Neutrophil (primary cell): ENCODE results near the gene SSH2.

Experiments
- H3K27ac ChIP-seq: fragments of 200-600 bp; sonication (generic); 2 replicates; pipeline ENCODE4 v1.5.1; 2016; ENCODE audit warnings: mild to moderate bottlenecking, moderate library complexity
- H3K27me3 ChIP-seq: fragments of 200-600 bp; sonication (generic); 2 replicates; pipeline ENCODE4 v1.6.0; 2016; ENCODE audit warnings: mild to moderate bottlenecking
- H3K36me3 ChIP-seq: fragments of 200-600 bp; sonication (generic); 2 replicates; pipeline ENCODE4 v1.5.1; 2017
- H3K4me1 ChIP-seq, 2 experiments: fragments of 200-600 bp in 1 of 2; sonication (generic) in 1 of 2; 1 replicate in 1 of 2; 2 replicates in 1 of 2; pipeline versions ENCODE4 v1.5.1 to v1.6.1; 2013 to 2016; ENCODE audit warnings: low read depth in 1 of 2, low read length in 1 of 2, mild to moderate bottlenecking in 1 of 2, moderate library complexity in 1 of 2; ENCODE audit not compliant: control insufficient read depth in 1 of 2, insufficient read depth in 1 of 2
- H3K4me3 ChIP-seq, 2 experiments: fragments of 200-600 bp in 1 of 2; sonication (generic) in 1 of 2; 1 replicate in 1 of 2; 2 replicates in 1 of 2; pipeline ENCODE4 v1.5.1; 2013 to 2016; ENCODE audit warnings: low read depth in 1 of 2, low read length in 1 of 2, mild to moderate bottlenecking in 1 of 2, moderate library complexity in 1 of 2
- H3K9me3 ChIP-seq: fragments of 200-600 bp; sonication (generic); 2 replicates; pipeline ENCODE4 v1.5.1; 2016
- TF ChIP-seq, protein P1 (sequence below): fragments of 200-600 bp; sonication (generic); IDR thresholded peaks from 2 replicates; pipeline ENCODE4 v1.5.1; 2016; ENCODE audit warnings: antibody characterized with exemption

Gene SSH2

DNA sequence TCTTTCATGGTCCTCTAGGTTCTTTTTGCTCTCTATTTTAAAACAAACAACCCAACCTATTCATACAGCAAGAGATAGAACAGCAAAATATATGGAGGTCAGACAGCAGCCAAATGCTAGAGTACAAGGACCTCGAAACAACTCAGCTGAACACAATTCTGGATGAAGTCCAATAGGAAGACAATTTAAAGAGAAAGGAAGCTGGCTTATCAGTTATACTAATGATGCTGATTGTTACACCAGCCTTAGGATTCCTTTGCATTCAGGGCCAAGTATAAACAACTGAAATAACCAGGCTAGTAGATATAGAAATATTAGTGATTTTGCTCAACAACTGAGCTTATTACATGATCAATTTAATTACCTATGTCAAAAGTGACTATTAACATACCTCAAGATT, 2.5 kb downstream of the SSH2 start:
- Histone ChIP-seq H3K36me3 (no peaks in the 10 kb centered on the region), H3K27me3 (no peaks in the 10 kb centered on the region), H3K4me1 (peaks cover 55 to 56% of the 10 kb centered on the region in 2 experiments), H3K9me3 (no peaks in the 10 kb centered on the region), H3K4me3 (no peak overlapping the region), H3K27ac (no peak overlapping the region)
- TF ChIP-seq, protein P1, sequence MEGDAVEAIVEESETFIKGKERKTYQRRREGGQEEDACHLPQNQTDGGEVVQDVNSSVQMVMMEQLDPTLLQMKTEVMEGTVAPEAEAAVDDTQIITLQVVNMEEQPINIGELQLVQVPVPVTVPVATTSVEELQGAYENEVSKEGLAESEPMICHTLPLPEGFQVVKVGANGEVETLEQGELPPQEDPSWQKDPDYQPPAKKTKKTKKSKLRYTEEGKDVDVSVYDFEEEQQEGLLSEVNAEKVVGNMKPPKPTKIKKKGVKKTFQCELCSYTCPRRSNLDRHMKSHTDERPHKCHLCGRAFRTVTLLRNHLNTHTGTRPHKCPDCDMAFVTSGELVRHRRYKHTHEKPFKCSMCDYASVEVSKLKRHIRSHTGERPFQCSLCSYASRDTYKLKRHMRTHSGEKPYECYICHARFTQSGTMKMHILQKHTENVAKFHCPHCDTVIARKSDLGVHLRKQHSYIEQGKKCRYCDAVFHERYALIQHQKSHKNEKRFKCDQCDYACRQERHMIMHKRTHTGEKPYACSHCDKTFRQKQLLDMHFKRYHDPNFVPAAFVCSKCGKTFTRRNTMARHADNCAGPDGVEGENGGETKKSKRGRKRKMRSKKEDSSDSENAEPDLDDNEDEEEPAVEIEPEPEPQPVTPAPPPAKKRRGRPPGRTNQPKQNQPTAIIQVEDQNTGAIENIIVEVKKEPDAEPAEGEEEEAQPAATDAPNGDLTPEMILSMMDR = no peak

DNA sequence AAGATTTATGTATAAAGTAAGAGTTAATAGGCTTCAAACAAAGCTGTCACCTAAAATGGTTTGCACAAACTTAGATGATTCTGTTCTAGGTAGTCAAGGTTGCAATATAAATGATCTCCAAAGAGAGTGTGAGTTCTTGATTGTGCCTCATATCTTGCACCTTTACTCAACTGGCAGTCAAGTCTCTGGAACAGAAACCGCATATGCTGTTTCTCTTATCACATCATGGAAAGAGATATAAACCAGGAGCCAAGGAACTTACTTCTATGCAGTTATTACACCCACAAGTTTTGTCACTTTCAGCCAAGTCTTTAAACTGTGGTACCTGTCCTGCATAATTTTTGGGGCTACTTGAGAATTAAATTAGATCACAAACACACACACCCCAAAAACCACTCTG, 5.2 kb downstream of the SSH2 start:
- Histone ChIP-seq H3K27me3 (no peaks in the 10 kb centered on the region), H3K4me3 (no peak overlapping the region), H3K27ac (peak overlapping the region; percentile 6), H3K4me1 (peaks cover 41 to 44% of the 10 kb centered on the region in 2 experiments), H3K9me3 (no peaks in the 10 kb centered on the region), H3K36me3 (no peaks in the 10 kb centered on the region)
- TF ChIP-seq, protein P1 = no peak

DNA sequence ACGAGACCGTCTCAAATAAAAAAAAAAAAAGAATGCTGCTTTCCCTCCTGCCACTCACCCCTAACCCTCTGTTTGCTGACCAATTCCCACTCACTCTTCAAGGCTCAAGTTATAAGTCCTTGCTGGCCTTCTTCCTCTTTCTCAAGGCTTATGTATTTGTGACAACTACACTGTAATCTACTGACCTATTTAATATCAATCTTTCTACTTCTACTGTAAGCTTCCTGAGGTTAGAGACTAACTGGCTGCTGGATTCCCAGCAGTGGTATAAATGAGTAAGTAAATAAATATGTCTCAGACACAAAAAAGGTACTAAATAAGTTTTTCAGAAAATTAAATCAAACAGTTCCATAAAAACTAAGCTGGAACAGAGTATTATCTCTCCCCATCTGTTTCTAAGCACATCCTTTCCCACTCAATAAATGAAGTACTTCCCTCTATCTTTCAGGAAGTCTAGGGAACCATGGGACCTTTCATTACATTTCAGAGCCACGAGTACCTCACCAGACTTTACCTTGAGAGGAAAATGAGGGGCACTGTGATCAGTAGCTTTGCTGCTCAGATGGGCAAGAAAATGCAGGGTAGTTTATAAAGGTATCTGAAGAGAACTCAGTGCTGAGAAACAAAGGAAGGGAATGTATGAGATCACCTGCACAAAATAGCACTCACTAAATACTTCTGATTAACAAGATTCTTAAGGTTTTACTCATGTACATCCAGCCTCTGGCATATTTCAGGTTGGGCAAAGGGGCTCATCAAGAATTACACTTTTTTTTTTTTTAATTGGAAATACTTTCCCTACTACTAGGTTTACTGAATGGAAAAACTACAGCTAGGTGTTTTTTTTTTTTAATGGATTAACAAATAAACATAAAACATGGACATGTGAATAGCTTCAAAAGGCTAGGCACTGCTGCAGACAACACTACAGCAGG, 10.8 kb downstream of the SSH2 start:
- H3K4me3 ChIP-seq = no peak overlapping the region
- no peaks in the 10 kb centered on the region for H3K36me3 ChIP-seq
- no peaks in the 10 kb centered on the region for H3K27me3 ChIP-seq
- no peaks in the 10 kb centered on the region for H3K9me3 ChIP-seq
- TF ChIP-seq, protein P1 = no peak
- H3K4me1 ChIP-seq = peaks cover 11 to 13% of the 10 kb centered on the region in 2 experiments
- peak overlapping the region; percentile 22 for H3K27ac ChIP-seq

DNA sequence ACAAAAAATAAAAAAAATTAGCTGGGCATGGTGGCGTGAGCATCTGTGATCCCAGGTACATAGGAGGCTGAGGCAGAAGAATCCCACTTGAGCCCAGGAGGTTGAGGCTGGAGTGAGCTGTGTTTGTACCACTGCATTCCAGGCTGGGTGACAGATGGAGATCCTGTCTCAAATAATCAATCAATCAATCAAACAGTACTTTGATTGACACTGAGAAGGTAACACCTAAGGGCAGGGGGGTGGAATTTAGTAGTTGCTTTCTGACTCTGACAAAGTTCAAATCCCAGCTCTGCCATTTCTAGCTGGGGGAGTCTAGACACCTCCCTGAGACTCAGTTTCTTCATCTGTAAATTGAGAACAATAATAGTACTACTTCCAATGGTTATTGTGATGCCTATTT, 12.0 kb downstream of the SSH2 start:
- H3K9me3 ChIP-seq = no peaks in the 10 kb centered on the region
- TF ChIP-seq, protein P1 = no peak
- H3K27me3 ChIP-seq = no peaks in the 10 kb centered on the region
- no peak overlapping the region for H3K4me3 ChIP-seq
- H3K4me1 ChIP-seq = peaks cover 8 to 12% of the 10 kb centered on the region in 2 experiments
- H3K36me3 ChIP-seq = peaks cover 6% of the 10 kb centered on the region
- H3K27ac ChIP-seq = no peak overlapping the region

DNA sequence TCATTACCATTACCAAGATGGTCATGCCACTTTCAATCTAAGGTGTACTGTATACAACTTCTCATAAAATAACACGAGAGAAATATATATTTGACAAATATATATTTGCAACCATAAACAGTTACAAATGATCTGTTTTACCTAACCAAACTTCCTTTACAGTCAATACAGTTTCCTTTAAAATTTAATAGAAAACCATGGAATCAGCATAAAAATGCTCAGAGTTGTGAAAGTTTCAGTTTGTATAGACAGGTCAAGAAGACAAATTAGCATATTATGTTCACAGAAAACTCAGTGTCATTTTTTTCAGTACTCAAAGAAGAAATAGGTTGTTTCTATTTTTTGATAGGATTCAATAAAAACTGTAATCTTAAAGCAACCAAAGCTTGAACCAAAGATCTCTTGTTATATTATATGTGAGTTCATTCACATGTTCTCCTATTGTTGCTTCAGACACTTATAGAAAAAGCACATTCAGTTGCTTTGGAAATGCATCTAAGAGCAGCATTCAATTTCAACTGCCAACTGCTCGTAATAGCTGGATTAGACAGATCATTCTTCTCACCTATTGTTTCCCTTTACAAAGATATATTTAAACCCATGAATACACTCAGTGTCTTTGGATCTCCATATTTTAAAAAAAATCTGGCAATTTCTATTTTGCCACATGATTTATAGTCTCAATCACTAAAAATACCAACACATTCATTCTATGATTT, 15.1 kb downstream of the SSH2 start:
- Histone ChIP-seq H3K9me3 (no peaks in the 10 kb centered on the region), H3K4me1 (peaks cover 8 to 12% of the 10 kb centered on the region in 2 experiments), H3K27ac (no peak overlapping the region), H3K4me3 (no peak overlapping the region), H3K36me3 (peaks cover 6% of the 10 kb centered on the region), H3K27me3 (no peaks in the 10 kb centered on the region)
- TF ChIP-seq, protein P1 = no peak
